ENCODE data around the gene C1orf50. TPM values are rescaled to one million over a fixed set of nuclear protein-coding genes. Genes with fewer than 3 reads are reported as not detected.

Gene C1orf50
- total RNA-seq, 1 experiment from 2014 or later, result 5.1 TPM

DNA sequence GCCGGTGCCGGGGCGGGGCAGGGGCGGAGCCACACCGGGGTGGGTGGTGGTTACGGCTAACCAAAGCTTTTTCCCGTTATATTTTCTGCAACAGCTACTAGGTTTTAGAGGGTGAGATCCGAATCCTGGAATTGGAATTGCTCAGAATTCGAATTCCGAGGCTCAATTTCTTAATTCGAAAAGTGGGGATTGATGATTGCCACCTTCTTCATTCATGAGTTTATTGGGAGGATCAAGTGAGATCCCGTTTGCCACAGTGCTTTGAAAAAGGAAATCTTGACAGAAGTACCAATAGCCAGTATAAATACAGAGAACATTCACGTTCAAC, 50.4 kb downstream of the C1orf50 start (continued):
- TF ChIP-seq, protein P1, sequence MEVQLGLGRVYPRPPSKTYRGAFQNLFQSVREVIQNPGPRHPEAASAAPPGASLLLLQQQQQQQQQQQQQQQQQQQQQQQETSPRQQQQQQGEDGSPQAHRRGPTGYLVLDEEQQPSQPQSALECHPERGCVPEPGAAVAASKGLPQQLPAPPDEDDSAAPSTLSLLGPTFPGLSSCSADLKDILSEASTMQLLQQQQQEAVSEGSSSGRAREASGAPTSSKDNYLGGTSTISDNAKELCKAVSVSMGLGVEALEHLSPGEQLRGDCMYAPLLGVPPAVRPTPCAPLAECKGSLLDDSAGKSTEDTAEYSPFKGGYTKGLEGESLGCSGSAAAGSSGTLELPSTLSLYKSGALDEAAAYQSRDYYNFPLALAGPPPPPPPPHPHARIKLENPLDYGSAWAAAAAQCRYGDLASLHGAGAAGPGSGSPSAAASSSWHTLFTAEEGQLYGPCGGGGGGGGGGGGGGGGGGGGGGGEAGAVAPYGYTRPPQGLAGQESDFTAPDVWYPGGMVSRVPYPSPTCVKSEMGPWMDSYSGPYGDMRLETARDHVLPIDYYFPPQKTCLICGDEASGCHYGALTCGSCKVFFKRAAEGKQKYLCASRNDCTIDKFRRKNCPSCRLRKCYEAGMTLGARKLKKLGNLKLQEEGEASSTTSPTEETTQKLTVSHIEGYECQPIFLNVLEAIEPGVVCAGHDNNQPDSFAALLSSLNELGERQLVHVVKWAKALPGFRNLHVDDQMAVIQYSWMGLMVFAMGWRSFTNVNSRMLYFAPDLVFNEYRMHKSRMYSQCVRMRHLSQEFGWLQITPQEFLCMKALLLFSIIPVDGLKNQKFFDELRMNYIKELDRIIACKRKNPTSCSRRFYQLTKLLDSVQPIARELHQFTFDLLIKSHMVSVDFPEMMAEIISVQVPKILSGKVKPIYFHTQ (CRISPR knock-in tag; IDR thresholded peaks at IDR 0.05), result no peak
- no peak for TF ChIP-seq ZNF416 (CRISPR knock-in tag; IDR thresholded peaks at IDR 0.05)

- Mint-ChIP-seq H3K9me3 (no peaks in the 10 kb centered on the region), H3K4me1 (peaks cover 22% of the 10 kb centered on the region), H3K36me3 (peaks cover 8% of the 10 kb centered on the region), H3K4me3 (peak overlapping the region; percentile 25; the same call in 1 of the 2 replicates), H3K27ac (no peak overlapping the region), H3K27me3 (ENCODE audit: low read depth) (no peaks in the 10 kb centered on the region)
- CTCF ChIA-PET, result interaction anchor here (0.7 to 3.2 kb wide), 3 partner anchors 29 to 256 kb away, joined by 3 to 17 read pairs (median 4); partner anchors contain the start of gene ZNF691
- TF ChIP-seq, protein P2, sequence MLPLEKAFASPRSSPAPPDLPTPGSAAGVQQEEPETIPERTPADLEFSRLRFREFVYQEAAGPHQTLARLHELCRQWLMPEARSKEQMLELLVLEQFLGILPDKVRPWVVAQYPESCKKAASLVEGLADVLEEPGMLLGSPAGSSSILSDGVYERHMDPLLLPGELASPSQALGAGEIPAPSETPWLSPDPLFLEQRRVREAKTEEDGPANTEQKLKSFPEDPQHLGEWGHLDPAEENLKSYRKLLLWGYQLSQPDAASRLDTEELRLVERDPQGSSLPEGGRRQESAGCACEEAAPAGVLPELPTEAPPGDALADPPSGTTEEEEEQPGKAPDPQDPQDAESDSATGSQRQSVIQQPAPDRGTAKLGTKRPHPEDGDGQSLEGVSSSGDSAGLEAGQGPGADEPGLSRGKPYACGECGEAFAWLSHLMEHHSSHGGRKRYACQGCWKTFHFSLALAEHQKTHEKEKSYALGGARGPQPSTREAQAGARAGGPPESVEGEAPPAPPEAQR (CRISPR knock-in tag; IDR thresholded peaks at IDR 0.05), result no peak
- TF ChIP-seq SP1 (CRISPR knock-in tag; conservative IDR thresholded peaks at IDR 0.05) (no peak), GABPB1 (CRISPR knock-in tag; IDR thresholded peaks at IDR 0.05) (no peak), NR1H2 (CRISPR knock-in tag; IDR thresholded peaks at IDR 0.05) (no peak), OVOL2 (CRISPR knock-in tag; IDR thresholded peaks at IDR 0.05; ENCODE audit: borderline replicate concordance) (no peak), NFE2L1 (CRISPR knock-in tag; IDR thresholded peaks at IDR 0.05) (no peak), ZNF219 (CRISPR knock-in tag; IDR thresholded peaks at IDR 0.05; ENCODE audit: borderline replicate concordance) (no peak), CBFB (CRISPR knock-in tag; IDR thresholded peaks at IDR 0.05; ENCODE audit: low read depth) (no peak), CREM (CRISPR knock-in tag; IDR thresholded peaks at IDR 0.05) (no peak), ZNF263 (CRISPR knock-in tag; IDR thresholded peaks at IDR 0.05; ENCODE audit: low read depth) (no peak), HMGA2 (CRISPR knock-in tag; IDR thresholded peaks at IDR 0.05) (no peak), ZNF121 (CRISPR knock-in tag; IDR thresholded peaks at IDR 0.05) (no peak), USF1 (CRISPR knock-in tag; IDR thresholded peaks at IDR 0.05) (no peak)
- TF ChIP-seq, protein P1 (CRISPR knock-in tag; IDR thresholded peaks at IDR 0.05), result no peak
- TF ChIP-seq, protein P3, sequence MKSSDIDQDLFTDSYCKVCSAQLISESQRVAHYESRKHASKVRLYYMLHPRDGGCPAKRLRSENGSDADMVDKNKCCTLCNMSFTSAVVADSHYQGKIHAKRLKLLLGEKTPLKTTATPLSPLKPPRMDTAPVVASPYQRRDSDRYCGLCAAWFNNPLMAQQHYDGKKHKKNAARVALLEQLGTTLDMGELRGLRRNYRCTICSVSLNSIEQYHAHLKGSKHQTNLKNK (CRISPR knock-in tag; IDR thresholded peaks at IDR 0.05), result no peak
- TF ChIP-seq, protein P4, sequence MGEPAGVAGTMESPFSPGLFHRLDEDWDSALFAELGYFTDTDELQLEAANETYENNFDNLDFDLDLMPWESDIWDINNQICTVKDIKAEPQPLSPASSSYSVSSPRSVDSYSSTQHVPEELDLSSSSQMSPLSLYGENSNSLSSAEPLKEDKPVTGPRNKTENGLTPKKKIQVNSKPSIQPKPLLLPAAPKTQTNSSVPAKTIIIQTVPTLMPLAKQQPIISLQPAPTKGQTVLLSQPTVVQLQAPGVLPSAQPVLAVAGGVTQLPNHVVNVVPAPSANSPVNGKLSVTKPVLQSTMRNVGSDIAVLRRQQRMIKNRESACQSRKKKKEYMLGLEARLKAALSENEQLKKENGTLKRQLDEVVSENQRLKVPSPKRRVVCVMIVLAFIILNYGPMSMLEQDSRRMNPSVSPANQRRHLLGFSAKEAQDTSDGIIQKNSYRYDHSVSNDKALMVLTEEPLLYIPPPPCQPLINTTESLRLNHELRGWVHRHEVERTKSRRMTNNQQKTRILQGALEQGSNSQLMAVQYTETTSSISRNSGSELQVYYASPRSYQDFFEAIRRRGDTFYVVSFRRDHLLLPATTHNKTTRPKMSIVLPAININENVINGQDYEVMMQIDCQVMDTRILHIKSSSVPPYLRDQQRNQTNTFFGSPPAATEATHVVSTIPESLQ (CRISPR knock-in tag; IDR thresholded peaks at IDR 0.05), result no peak
- TF ChIP-seq, protein P5, sequence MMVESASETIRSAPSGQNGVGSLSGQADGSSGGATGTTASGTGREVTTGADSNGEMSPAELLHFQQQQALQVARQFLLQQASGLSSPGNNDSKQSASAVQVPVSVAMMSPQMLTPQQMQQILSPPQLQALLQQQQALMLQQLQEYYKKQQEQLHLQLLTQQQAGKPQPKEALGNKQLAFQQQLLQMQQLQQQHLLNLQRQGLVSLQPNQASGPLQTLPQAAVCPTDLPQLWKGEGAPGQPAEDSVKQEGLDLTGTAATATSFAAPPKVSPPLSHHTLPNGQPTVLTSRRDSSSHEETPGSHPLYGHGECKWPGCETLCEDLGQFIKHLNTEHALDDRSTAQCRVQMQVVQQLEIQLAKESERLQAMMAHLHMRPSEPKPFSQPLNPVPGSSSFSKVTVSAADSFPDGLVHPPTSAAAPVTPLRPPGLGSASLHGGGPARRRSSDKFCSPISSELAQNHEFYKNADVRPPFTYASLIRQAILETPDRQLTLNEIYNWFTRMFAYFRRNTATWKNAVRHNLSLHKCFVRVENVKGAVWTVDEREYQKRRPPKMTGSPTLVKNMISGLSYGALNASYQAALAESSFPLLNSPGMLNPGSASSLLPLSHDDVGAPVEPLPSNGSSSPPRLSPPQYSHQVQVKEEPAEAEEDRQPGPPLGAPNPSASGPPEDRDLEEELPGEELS (CRISPR knock-in tag; IDR thresholded peaks at IDR 0.05), result no peak
- TF ChIP-seq, protein P6, sequence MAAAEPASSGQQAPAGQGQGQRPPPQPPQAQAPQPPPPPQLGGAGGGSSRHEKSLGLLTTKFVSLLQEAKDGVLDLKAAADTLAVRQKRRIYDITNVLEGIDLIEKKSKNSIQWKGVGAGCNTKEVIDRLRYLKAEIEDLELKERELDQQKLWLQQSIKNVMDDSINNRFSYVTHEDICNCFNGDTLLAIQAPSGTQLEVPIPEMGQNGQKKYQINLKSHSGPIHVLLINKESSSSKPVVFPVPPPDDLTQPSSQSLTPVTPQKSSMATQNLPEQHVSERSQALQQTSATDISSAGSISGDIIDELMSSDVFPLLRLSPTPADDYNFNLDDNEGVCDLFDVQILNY (CRISPR knock-in tag; IDR thresholded peaks at IDR 0.05), result no peak
- TF ChIP-seq, protein P7, sequence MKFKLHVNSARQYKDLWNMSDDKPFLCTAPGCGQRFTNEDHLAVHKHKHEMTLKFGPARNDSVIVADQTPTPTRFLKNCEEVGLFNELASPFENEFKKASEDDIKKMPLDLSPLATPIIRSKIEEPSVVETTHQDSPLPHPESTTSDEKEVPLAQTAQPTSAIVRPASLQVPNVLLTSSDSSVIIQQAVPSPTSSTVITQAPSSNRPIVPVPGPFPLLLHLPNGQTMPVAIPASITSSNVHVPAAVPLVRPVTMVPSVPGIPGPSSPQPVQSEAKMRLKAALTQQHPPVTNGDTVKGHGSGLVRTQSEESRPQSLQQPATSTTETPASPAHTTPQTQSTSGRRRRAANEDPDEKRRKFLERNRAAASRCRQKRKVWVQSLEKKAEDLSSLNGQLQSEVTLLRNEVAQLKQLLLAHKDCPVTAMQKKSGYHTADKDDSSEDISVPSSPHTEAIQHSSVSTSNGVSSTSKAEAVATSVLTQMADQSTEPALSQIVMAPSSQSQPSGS (CRISPR knock-in tag; IDR thresholded peaks at IDR 0.05; ENCODE audit: borderline replicate concordance, low read depth), result no peak
- POLR2A ChIA-PET, result interaction anchor here (0.5 to 0.6 kb wide), 2 partner anchors 14 to 107 kb away, joined by 3 to 8 read pairs; no protein-coding TSS in a partner anchor
- ATAC-seq, result no peak
- no peak for DNase-seq (ENCODE audit: low spot score)
These were observed 50.9 kb downstream of the C1orf50 start for GRCh38 chr1:42817976-42818375.
